Effector memory CD8-positive, alpha-beta T cell (primary cell): ENCODE results near the gene RNF112.
A peak's percentile ranks its signal among the peaks of the same experiment; 100 is the strongest.

Source experiments
- ATAC-seq: fragments of 150-1000 bp; cut with Tn5 transposase; replicated peaks from 2 replicates; pipeline ENCODE4 v1.10.0; 2021; ENCODE audit warnings: mild to moderate bottlenecking, moderate library complexity
- DNase-seq, 3 experiments: peaks; one replicate each; pipeline ENCODE4 v3.0.0; 2021
- H3K27ac Mint-ChIP-seq, 2 donors: one replicate each; pipeline ENCODE4 v1.8.0; 2022; ENCODE audit warnings: mild to moderate bottlenecking in 2 of 2, mixed read lengths in 2 of 2, moderate library complexity in 2 of 2
- H3K27me3 Mint-ChIP-seq, 2 donors: one replicate each; pipeline ENCODE4 v1.8.0; 2022; ENCODE audit warnings: mixed read lengths in 2 of 2
- H3K36me3 Mint-ChIP-seq: one replicate; pipeline ENCODE4 v1.8.0; 2022; ENCODE audit warnings: mild to moderate bottlenecking, moderate library complexity, mixed read lengths; ENCODE audit not compliant: insufficient read depth
- H3K4me1 Mint-ChIP-seq, 2 donors: one replicate each; pipeline ENCODE4 v1.8.0; 2022; ENCODE audit warnings: low read depth in 2 of 2, mixed read lengths in 2 of 2
- H3K4me3 Mint-ChIP-seq, 2 donors: one replicate each; pipeline ENCODE4 v1.8.0; 2022; ENCODE audit warnings: mild to moderate bottlenecking in 2 of 2, mixed read lengths in 2 of 2, moderate library complexity in 2 of 2
- H3K9me3 Mint-ChIP-seq, 2 donors: one replicate each; pipeline ENCODE4 v1.8.0; 2022; ENCODE audit warnings: mixed read lengths in 2 of 2

The RNF112 gene

DNA sequence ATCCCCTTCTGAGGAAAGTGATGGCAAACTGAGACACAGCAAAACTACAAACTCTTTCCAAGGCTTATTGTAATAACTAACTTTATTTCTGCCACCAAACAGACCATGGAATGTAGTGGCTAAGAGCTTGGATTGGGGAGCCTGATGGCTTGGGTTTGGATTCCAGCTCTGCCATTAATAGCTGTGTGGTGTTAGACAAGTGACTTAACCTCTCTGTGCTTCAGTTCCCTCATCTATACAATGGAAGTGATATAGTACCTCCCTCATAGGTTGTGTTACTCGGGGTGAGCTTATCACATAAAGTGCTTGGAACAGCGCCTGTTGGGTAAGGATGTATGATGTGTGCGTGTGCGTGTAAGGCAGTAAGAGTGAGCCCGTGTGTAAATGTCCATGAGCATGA, 5.9 kb upstream of the RNF112 start:
- H3K9me3 Mint-ChIP-seq, result no peaks in the 10 kb centered on the region
- no peak overlapping the region for H3K4me3 Mint-ChIP-seq
- no peaks in the 10 kb centered on the region for H3K36me3 Mint-ChIP-seq
- no peak for ATAC-seq
- no peak for DNase-seq
- no peak overlapping the region for H3K27ac Mint-ChIP-seq
- H3K4me1 Mint-ChIP-seq, result no peaks in the 10 kb centered on the region
- H3K27me3 Mint-ChIP-seq, result no peaks in the 10 kb centered on the region

DNA sequence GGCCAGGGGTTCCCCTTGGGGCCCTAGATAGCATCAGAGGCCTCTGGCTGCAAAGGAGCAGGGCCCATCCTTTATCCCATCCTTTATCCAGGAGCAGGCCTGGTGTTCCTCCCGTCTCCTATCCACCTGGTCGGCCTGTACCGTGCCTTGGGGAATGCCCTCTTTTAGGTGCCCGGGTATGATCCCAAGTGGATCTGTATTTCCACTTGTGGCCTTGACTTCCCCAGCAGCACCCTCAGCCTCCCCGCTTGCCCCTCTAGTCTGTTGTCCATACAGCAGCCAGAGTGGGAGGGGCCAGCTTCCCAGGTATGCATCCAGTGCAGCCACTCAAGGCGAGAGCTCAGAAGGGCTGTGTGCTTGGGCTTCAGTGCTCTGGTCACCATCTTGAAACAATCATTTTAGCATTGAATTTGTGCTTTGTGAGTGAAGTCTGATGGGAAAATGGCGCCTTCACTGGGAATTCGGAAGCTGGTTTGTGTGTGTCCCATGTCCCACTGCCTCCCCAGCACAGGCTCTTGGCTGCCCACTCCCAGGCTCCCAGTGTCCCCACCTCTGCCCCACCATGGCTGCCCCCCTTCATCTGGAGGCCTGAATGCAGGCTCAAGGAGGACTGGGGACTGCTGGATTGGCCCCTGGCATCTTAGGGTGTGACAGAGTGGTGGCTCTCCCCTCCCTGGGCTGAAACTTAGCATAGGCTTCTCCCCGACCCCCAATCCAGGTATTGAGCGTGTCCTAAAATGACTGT, 3.3 kb upstream of the RNF112 start:
- no peaks in the 10 kb centered on the region for H3K9me3 Mint-ChIP-seq
- H3K36me3 Mint-ChIP-seq, result no peaks in the 10 kb centered on the region
- H3K4me3 Mint-ChIP-seq, result no peak overlapping the region
- no peak for DNase-seq
- H3K27ac Mint-ChIP-seq, result no peak overlapping the region
- peaks cover 0 to 21% of the 10 kb centered on the region in 2 donors for H3K27me3 Mint-ChIP-seq
- H3K4me1 Mint-ChIP-seq, result no peaks in the 10 kb centered on the region
- no peak for ATAC-seq

DNA sequence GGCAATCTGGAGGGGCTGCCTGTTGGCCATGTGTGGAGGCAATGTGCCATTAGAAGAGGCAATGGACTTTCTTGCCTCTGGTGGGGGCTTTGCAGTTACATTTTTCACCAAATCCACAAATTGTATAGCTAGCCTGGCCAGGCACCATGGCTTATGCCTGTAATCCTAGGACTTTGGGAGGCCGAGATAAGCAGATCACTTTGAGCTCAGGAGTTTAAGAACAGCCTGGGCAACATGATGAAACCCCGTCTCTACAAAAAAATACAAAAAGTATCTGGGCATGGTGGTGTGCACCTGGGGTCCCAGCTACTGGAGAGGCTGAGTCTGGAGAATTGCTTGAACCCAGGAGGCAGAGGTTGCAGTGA, 2.7 kb upstream of the RNF112 start:
- ATAC-seq (no peak), DNase-seq (no peak)
- Mint-ChIP-seq H3K27me3 (peaks cover 0 to 27% of the 10 kb centered on the region in 2 donors), H3K4me3 (no peak overlapping the region), H3K9me3 (no peaks in the 10 kb centered on the region), H3K27ac (no peak overlapping the region), H3K36me3 (no peaks in the 10 kb centered on the region), H3K4me1 (no peaks in the 10 kb centered on the region)

DNA sequence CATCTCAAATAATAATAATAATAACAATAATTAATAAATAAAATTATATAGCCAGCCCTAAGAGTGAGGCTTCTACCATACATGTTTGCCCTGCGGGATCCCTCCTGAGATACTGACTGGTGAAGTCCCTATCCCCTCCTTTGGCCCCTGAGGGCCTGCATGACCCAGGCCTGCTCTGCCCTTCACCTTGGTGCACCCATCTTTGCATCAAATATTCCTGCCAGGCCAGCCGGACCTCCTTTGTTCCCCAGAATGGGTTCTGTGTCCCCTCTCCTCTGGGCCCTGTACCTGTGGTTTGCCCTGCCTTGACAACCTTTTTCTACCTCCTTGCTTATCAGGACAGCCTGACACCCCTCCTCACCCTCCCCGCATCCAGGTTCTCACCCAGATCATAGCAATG, 2.0 kb upstream of the RNF112 start:
- Mint-ChIP-seq H3K27ac (no peak overlapping the region), H3K36me3 (no peaks in the 10 kb centered on the region), H3K4me3 (no peak overlapping the region), H3K4me1 (no peaks in the 10 kb centered on the region), H3K27me3 (peaks cover 0 to 34% of the 10 kb centered on the region in 2 donors), H3K9me3 (no peaks in the 10 kb centered on the region)
- DNase-seq (no peak), ATAC-seq (no peak)

DNA sequence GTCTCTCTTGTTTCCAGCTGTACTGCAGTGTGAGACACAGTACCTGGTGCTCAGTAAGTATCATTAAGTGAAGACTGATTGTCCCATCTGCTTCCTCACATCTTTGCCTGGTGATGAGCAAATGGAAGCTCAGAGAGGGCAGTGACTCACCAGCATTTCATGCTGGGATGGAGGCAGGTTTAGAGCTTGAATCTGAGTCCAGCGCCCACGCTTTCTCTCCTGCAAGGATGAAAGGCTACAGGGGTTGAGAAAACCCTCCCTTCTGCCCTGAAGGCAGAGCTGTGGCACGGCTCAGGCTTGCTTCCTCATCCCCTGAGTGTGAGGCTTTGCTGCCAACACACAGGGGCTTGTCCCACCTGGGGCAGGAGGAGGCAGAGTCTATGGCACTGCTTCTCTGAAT, 1.5 kb upstream of the RNF112 start:
- ATAC-seq, result no peak
- H3K4me1 Mint-ChIP-seq, result no peaks in the 10 kb centered on the region
- H3K9me3 Mint-ChIP-seq, result no peaks in the 10 kb centered on the region
- H3K27me3 Mint-ChIP-seq, result peaks cover 0 to 39% of the 10 kb centered on the region in 2 donors
- DNase-seq, result no peak
- H3K36me3 Mint-ChIP-seq, result no peaks in the 10 kb centered on the region
- no peak overlapping the region for H3K4me3 Mint-ChIP-seq
- no peak overlapping the region for H3K27ac Mint-ChIP-seq

DNA sequence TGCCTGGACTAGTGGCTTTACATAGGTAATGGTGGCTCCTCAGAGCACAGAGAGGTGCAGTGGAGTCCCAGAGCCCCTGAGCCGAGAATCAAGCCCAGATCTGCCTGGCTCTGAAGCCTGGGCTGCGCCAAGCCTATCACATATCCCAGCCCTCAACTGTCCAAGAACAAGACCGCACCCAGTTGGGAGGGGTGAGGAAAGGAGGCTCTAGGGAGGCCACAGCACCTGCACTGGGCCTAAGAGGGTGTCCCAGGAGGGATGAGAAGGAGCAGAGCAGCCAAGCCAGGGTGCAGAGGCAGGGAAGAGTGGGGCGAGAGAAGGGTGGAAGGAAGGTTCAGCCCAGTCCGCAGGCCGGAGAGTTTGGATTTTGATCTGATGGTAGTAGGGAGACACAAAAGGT, 941 bp upstream of the RNF112 start:
- H3K4me1 Mint-ChIP-seq, result no peaks in the 10 kb centered on the region
- DNase-seq (no peak), ATAC-seq (no peak)
- H3K27me3 Mint-ChIP-seq, result peaks cover 0 to 44% of the 10 kb centered on the region in 2 donors
- H3K9me3 Mint-ChIP-seq, result no peaks in the 10 kb centered on the region
- H3K27ac Mint-ChIP-seq, result peak overlapping the region in 1 of 2 donors; percentile 33
- H3K36me3 Mint-ChIP-seq, result no peaks in the 10 kb centered on the region
- H3K4me3 Mint-ChIP-seq, result no peak overlapping the region

DNA sequence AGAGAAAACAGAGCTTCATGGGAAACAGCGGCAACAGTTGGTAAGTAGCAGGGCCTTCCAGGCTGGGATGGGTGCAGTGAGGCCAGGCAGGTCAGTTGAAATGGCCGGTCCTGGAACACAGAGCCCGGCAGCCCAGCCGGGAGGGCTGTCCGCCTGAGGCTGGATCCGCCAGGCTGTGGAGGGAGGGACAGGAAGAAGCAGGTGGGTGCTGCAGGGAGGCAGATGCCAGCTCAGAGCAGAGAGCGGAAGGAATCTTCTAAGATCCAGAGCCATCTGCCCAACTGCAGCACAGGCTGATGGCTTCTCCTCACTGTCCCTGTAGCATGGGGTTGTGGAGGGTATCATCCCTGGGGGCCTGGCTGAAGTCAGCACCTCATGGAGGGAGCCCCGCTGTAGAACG, 599 bp downstream of the RNF112 start:
- DNase-seq (no peak), ATAC-seq (no peak)
- peak overlapping the region in 1 of 2 donors; percentile 38 for H3K27ac Mint-ChIP-seq
- no peaks in the 10 kb centered on the region for H3K9me3 Mint-ChIP-seq
- H3K4me3 Mint-ChIP-seq, result no peak overlapping the region
- no peaks in the 10 kb centered on the region for H3K4me1 Mint-ChIP-seq
- H3K27me3 Mint-ChIP-seq, result peaks cover 0 to 50% of the 10 kb centered on the region in 2 donors
- H3K36me3 Mint-ChIP-seq, result no peaks in the 10 kb centered on the region

DNA sequence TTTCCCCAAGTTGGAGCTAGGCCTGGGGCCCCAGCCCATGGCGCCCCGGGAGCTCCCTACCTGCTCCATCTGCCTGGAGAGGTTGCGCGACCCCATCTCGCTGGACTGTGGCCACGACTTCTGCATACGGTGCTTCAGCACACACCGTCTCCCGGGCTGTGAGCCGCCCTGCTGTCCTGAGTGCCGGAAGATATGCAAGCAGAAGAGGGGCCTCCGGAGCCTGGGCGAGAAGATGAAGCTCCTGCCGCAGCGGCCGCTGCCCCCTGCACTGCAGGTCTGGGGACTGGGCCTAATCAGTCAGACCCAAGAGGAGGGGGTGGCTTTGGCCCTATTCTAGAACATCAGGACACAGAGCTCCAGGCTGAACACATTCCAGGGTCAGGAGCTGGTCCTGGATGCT, 1.5 kb downstream of the RNF112 start:
- H3K27ac Mint-ChIP-seq, result no peak overlapping the region
- no peak overlapping the region for H3K4me3 Mint-ChIP-seq
- H3K9me3 Mint-ChIP-seq, result no peaks in the 10 kb centered on the region
- no peaks in the 10 kb centered on the region for H3K36me3 Mint-ChIP-seq
- no peaks in the 10 kb centered on the region for H3K4me1 Mint-ChIP-seq
- ATAC-seq (no peak), DNase-seq (no peak)
- H3K27me3 Mint-ChIP-seq, result peaks cover 0 to 50% of the 10 kb centered on the region in 2 donors

DNA sequence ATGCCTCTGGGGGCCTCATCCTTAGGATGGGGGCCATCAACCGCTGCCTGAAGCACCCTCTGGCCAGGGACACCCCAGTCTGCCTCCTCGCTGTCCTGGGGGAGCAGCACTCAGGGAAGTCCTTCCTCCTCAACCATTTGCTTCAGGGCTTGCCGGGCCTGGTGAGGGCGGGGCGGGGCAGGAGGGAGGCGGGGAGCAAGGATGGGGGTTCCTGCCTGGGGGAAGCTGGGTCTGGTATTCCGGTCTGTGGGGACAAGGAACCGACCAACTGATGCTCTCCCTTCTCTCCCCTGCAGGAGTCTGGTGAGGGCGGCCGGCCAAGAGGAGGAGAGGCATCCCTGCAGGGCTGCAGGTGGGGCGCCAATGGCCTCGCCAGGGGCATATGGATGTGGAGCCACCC, 2.0 kb downstream of the RNF112 start:
- Mint-ChIP-seq H3K27ac (no peak overlapping the region), H3K9me3 (no peaks in the 10 kb centered on the region), H3K36me3 (no peaks in the 10 kb centered on the region), H3K4me3 (no peak overlapping the region), H3K27me3 (peaks cover 0 to 50% of the 10 kb centered on the region in 2 donors), H3K4me1 (no peaks in the 10 kb centered on the region)
- ATAC-seq (no peak), DNase-seq (no peak)

DNA sequence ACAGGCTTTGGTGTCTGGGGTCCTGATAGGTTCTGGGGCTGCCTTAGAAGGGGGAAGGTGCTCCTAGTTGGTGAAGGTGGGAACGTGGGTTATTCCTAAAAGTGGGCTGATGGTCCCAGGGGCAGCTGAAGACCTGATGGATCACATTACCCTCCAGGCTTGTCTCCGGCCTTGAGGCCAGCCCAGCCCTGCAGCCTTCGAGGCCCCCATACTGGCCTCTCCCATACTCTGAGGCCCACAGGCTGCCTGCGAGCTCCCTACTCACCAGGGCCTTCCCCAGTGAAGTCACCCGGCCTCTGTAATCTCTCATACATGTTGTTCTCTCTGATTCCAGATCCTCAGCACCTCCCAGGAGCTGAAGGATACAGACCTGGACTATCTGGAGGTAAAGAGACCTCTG, 2.7 kb downstream of the RNF112 start:
- no peak for ATAC-seq
- Mint-ChIP-seq H3K4me1 (no peaks in the 10 kb centered on the region), H3K27me3 (peaks cover 0 to 50% of the 10 kb centered on the region in 2 donors), H3K36me3 (no peaks in the 10 kb centered on the region), H3K27ac (no peak overlapping the region), H3K4me3 (no peak overlapping the region), H3K9me3 (no peaks in the 10 kb centered on the region)
- DNase-seq, result no peak

DNA sequence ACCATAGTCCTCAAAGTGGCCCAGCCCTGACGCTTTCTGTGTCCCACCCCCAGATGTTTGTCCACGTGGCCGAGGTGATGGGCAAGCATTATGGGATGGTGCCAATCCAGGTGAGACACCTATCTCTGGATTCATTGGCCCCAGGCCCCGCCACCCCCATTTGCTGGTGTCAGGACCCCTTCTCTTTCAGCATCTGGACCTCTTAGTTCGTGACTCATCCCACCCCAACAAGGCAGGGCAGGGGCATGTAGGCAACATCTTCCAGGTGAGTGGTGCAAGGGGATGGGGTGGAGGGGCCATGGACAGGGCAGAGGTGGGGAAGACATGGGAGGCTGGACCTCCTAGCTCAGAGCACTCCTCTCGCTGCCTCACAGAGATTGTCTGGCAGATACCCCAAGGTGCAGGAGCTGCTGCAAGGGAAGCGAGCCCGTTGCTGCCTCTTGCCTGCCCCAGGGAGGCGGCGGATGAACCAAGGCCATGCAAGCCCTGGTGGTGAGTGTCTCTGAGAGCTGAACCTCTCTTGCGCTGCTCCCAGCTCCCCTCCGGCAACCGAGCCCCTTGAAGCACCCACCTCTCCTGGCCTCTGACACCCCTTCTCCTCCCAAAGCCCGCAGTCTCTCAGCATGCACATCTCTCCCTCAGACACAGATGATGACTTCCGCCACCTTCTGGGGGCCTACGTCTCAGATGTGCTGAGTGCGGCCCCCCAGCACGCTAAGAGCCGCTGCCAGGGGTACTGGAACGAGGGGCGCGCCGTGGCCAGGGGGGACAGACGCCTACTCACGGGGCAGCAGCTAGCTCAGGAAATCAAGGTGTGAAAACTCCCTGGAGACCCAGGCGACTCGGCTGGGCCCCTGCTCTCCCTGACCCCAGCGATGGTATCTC, 3.6 kb downstream of the RNF112 start:
- no peaks in the 10 kb centered on the region for H3K9me3 Mint-ChIP-seq
- H3K27me3 Mint-ChIP-seq, result peaks cover 0 to 50% of the 10 kb centered on the region in 2 donors
- no peak overlapping the region for H3K4me3 Mint-ChIP-seq
- no peaks in the 10 kb centered on the region for H3K4me1 Mint-ChIP-seq
- no peak for ATAC-seq
- no peak for DNase-seq
- H3K27ac Mint-ChIP-seq, result no peak overlapping the region
- H3K36me3 Mint-ChIP-seq, result no peaks in the 10 kb centered on the region

DNA sequence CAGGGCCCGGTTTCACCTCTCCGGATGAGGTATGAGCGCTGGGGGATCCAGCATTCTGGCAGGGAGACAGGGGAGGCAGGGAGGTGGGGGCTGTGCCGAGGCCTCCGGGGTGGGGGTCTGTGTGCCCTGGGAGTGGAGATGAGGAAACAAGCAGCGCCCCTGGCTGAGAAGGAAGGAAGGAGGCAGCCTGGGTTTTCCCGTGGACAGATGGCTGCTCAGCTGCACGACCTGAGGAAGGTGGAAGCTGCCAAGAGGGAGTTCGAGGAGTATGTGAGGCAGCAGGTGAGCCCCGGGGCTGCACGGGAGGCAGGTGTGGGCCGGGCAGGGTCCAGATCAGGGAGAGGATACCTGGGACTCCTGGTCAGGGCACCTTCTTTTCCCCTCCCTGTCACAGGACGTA, 4.3 kb downstream of the RNF112 start:
- DNase-seq (no peak), ATAC-seq (no peak)
- Mint-ChIP-seq H3K9me3 (no peaks in the 10 kb centered on the region), H3K4me3 (no peak overlapping the region), H3K27me3 (peaks cover 0 to 50% of the 10 kb centered on the region in 2 donors), H3K36me3 (no peaks in the 10 kb centered on the region), H3K4me1 (no peaks in the 10 kb centered on the region), H3K27ac (no peak overlapping the region)

DNA sequence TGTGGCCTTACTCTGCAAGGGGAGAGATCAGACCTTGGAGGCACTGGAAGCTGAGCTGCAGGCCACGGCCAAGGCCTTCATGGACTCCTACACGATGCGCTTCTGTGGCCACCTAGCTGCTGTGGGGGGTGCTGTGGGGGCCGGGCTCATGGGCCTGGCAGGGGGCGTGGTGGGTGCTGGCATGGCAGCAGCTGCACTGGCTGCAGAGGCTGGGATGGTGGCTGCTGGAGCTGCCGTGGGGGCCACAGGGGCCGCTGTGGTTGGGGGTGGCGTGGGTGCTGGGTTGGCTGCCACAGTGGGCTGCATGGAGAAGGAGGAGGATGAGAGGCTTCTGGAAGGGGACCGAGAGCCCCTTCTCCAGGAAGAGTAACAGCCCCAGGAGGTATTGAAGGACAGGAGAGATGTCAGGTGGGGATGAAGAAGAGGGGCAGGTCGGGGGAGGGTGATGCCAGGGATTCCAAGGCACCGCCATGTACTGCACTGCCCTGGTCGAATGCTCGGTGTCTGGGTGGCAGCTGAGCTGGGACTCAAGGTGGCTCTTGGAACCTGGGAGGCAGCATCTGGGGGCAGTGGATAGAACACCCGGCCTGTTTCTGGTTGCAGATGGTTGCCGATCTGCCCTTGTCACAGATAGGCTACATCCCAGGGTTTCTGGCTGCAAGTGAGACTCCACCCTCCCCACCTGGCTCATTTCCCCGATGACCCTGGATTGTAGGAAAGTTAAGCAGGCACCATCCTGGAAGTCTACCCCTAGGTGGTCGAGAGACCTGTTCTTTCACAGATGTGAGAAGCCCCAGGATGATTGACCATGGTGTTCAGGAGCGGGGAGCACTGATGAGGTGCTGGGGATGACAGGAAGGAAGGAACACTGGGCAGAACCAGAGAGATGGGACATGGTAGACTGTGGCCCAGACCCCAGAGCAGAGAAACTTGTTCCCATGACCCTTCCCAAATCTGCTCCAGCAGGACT, 5.1 kb downstream of the RNF112 start:
- H3K9me3 Mint-ChIP-seq, result no peaks in the 10 kb centered on the region
- H3K27me3 Mint-ChIP-seq, result peaks cover 3 to 46% of the 10 kb centered on the region in 2 donors
- H3K4me1 Mint-ChIP-seq, result peaks cover 0 to 2% of the 10 kb centered on the region in 2 donors
- no peak overlapping the region for H3K4me3 Mint-ChIP-seq
- peak overlapping the region in 1 of 2 donors; percentile 31 for H3K27ac Mint-ChIP-seq
- ATAC-seq, result no peak
- H3K36me3 Mint-ChIP-seq, result no peaks in the 10 kb centered on the region
- DNase-seq, result no peak
